Activated CD8-positive, alpha-beta memory T cell treated with anti-CD3 and anti-CD28 coated beads for 1 hour (primary cell): ENCODE results near the gene PCDHGB4.
"Not testable (repeated sequence)": the region's sequence is repeated elsewhere in the genome, so short reads cannot be mapped to it uniquely, and the experiment has no call there.

Experiments
- DNase-seq, 2 donors: peaks; one replicate each; pipeline ENCODE4 v3.0.0-alpha.2; 2020; ENCODE audit warnings: low read depth in 1 of 2; ENCODE audit errors: extremely low read depth in 1 of 2

The PCDHGB4 gene

DNA sequence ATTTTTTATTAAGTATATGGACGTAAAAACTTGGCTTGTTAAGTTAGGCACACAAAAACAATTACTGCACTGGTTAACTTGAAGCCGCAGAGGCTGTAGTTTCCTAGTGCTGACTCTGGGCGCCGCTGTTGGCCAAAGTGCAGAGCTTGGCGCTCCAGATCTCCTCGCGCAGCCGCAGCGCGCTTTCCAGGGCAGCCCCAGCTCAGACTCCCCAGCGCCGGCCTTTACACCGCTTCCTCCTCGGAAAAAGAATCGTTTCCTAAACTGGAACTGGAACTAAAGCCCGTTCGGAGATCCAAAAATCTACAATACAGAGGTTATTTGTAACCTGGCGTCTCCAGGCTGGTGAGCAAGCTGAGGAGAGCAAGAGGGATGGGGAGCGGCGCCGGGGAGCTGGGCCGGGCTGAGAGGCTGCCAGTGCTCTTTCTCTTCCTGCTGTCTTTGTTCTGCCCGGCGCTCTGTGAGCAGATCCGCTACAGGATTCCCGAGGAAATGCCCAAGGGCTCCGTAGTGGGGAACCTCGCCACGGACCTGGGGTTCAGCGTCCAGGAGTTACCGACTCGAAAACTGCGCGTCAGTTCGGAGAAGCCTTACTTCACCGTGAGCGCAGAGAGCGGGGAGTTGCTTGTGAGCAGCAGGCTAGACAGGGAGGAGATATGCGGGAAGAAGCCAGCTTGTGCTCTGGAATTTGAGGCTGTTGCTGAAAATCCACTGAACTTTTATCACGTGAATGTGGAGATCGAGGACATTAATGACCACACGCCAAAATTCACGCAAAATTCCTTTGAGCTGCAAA lies 10.5 kb downstream of the PCDHGB4 start, which contains the start of gene PCDHGB5:
Gene PCDHGB5, plus strand, starts transcription at position 192 of the 796 bp plus-strand sequence. Its CDS starts 181 bp downstream, at position 373.
- not testable (repeated sequence) for DNase-seq

GRCh38 chr5:141398608-141399007 lies 11.1 kb downstream of the PCDHGB4 start:
- DNase-seq, result no peak

DNA sequence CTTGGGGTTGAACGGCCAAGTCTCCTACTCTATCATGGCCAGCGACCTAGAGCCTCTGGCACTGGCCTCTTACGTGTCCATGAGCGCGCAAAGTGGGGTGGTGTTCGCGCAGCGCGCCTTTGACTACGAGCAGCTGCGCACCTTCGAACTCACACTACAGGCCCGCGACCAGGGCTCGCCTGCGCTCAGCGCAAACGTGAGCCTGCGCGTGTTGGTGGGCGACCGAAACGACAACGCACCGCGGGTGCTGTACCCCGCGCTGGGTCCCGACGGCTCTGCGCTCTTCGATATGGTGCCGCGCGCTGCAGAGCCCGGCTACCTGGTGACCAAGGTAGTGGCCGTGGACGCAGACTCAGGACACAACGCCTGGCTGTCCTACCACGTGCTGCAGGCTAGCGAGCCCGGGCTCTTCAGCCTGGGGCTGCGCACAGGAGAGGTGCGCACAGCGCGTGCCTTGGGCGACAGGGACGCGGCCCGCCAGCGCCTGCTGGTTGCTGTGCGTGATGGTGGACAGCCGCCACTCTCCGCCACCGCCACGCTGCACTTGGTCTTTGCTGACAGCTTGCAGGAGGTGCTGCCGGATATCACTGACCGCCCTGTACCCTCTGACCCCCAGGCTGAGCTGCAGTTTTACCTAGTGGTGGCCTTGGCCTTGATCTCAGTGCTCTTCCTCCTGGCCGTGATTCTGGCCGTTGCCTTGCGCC lies 12.2 kb downstream of the PCDHGB4 start:
- no peak for DNase-seq

GRCh38 chr5:141402553-141403243 lies 15.2 kb downstream of the PCDHGB4 start, which contains the start of gene PCDHGA9:
PCDHGA9 (plus strand) TSS chr5:141402778; CDS start chr5:141402953, 175 bp downstream.
- DNase-seq, result no peak

DNA sequence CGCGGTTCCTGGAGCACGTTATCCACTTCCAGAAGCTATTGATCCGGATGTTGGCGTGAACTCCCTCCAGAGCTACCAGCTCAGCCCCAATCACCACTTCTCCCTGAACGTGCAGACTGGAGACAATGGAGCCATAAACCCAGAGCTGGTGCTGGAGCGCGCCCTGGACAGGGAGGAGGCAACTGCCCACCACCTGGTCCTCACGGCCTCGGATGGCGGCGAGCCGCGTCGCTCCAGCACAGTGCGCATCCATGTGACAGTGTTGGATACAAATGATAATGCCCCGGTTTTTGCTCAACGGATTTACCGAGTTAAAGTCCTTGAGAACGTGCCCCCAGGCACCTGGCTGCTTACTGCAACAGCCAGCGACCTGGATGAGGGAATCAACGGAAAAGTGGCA lies 15.9 kb downstream of the PCDHGB4 start:
- DNase-seq, result no peak

DNA sequence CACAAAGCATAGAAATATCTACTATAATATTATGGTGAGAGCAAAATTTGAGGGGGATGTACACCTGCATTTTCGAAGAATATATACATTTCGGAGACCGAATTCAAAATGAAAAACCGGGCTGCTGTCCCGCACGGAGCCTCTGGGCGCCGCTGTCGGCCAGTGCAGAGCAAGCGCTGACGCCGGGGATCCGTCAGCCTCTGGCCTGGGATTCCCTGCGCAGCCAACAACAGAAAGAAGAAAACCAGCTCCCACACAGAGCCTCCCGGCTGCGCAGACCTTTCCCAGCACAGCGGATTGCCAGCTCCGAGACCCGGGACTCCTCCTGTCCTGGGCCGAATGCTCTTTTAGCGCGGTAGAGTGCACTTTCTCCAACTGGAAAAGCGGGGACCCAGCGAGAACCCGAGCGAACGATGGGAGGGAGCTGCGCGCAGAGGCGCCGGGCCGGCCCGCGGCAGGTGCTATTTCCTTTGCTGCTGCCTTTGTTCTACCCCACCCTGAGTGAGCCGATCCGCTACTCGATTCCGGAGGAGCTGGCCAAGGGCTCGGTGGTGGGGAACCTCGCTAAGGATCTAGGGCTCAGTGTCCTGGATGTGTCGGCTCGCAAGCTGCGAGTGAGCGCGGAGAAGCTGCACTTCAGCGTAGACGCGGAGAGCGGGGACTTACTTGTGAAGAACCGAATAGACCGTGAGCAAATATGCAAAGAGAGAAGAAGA lies 20.4 kb downstream of the PCDHGB4 start, which contains the start of gene PCDHGB6:
Gene PCDHGB6, plus strand, starts transcription at position 232 of the 716 bp plus-strand sequence. Its CDS starts 182 bp downstream, at position 414.
- not testable (repeated sequence) for DNase-seq

DNA sequence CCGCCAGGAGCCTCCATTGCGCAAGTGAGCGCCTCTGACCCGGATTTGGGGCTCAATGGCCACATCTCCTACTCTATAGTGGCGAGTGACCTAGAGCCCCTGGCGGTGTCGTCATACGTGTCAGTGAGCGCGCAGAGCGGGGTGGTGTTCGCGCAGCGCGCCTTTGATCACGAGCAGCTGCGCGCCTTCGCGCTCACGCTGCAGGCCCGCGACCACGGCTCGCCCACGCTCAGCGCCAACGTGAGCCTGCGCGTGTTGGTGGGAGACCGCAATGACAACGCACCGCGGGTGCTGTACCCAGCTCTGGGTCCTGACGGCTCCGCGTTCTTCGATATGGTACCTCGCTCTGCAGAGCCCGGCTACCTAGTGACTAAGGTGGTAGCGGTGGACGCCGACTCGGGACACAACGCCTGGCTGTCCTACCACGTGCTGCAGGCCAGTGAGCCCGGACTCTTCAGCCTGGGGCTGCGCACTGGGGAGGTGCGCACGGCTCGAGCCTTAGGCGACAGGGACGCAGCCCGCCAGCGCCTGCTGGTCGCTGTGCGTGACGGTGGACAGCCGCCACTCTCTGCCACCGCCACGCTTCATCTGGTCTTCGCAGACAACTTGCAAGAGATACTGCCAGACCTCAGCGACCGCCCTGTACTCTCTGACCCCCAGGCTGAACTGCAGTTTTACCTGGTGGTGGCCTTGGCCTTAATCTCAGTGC lies 22.3 kb downstream of the PCDHGB4 start:
- no peak for DNase-seq

DNA sequence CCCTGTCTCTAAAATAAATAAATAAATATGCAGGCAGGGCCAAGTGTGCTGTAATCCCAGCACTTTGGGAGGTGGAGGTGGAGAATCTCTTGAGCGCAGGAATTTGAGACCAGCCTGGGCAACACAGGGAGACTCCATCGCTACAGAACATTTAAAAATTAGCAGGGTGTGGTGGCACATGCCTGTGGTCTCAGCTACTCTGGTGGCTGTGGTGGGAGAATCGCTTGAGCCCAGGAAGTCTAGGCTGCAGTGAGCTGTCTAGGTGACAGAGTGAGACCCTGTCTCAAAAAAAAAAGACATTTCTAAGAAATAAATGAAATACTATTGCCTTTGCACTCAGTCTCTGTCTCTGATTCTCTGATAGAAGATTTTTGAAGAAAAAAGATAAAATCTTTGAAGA lies 24.1 kb downstream of the PCDHGB4 start:
- no peak for DNase-seq

DNA sequence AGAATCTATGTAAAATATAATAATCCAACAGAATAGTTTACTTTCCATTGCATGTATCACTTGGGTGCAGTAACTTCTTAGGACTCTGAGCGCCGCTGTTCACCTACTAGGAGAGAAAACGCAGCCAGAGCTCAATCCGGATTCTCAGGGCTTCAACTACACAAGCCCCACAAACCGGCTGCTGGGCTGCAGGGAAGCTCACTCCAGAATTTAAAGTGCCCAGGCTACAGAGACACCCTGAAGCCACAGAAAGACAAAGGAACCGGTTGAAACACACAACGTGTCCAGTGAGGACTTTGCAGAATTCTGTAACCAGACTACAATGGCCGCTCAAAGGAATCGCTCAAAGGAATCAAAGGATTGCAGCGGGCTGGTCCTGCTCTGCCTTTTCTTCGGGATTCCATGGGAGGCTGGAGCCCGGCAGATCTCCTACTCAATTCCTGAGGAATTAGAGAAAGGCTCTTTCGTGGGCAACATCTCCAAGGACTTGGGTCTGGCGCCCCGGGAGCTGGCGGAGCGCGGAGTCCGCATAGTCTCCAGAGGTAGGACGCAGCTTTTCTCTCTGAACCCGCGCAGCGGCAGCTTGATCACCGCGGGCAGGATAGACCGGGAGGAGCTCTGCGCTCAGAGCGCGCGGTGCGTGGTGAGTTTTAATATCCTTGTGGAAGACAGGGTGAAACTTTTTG lies 25.5 kb downstream of the PCDHGB4 start, which contains the start of gene PCDHGA10:
Gene PCDHGA10, plus strand, starts transcription at position 134 of the 686 bp plus-strand sequence. Its CDS starts 189 bp downstream, at position 323.
- DNase-seq, result peak in 1 of 2 donors; percentile 17

DNA sequence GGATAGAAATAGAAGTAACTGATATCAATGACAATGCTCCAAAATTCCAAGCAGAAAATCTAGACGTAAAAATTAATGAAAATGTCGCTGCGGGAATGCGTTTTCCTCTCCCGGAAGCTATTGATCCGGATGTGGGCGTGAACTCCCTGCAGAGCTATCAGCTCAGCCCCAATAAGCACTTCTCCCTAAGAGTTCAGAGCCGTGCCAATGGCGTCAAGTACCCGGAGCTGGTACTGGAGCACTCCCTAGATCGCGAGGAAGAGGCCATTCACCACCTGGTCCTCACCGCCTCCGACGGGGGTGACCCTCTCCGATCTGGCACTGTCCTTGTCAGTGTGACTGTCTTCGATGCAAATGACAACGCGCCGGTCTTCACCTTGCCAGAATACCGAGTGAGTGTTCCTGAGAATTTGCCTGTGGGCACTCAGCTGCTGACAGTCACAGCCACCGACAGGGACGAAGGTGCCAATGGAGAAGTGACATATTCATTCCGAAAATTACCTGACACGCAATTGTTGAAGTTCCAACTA lies 26.1 kb downstream of the PCDHGB4 start:
- DNase-seq, result no peak

GRCh38 chr5:141414548-141415274 lies 27.2 kb downstream of the PCDHGB4 start:
- DNase-seq, result not testable (repeated sequence)

DNA sequence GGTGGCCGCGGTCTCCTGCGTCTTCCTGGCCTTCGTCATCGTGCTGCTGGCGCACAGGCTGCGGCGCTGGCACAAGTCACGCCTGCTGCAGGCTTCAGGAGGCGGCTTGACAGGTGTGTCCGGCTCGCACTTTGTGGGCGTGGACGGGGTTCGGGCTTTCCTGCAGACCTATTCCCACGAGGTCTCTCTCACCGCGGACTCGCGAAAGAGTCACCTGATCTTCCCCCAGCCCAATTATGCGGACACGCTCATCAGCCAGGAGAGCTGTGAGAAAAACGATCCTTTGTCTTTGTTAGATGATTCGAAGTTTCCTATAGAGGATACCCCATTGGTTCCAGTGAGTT lies 27.7 kb downstream of the PCDHGB4 start:
- not testable (repeated sequence) for DNase-seq

DNA sequence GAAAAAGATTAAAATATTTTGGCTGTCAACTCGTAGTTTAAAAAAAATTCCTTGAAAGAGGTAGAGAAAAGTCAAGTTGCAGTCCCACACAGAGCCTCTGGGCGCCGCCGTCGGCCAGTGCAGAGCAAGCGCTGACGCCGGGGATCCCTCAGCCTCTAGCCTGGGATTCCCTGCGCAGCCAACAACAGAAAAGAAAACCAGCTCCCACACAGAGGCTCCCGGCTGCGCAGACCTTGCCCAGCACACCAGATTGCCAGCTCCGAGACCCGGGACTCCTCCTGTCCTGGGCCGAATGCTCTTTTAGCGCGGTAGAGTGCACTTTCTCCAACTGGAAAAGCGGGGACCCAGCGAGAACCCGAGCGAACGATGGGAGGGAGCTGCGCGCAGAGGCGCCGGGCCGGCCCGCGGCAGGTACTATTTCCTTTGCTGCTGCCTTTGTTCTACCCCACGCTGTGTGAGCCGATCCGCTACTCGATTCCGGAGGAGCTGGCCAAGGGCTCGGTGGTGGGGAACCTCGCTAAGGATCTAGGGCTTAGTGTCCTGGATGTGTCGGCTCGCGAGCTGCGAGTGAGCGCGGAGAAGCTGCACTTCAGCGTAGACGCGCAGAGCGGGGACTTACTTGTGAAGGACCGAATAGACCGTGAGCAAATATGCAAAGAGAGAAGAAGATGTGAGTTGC lies 30.1 kb downstream of the PCDHGB4 start, which contains the start of gene PCDHGB7:
Gene PCDHGB7, plus strand, starts transcription at position 184 of the 679 bp plus-strand sequence. Its CDS starts 183 bp downstream, at position 367.
- peak in 1 of 2 donors; percentile 35 for DNase-seq

GRCh38 chr5:141419074-141419880 lies 31.8 kb downstream of the PCDHGB4 start:
- DNase-seq, result no peak

DNA sequence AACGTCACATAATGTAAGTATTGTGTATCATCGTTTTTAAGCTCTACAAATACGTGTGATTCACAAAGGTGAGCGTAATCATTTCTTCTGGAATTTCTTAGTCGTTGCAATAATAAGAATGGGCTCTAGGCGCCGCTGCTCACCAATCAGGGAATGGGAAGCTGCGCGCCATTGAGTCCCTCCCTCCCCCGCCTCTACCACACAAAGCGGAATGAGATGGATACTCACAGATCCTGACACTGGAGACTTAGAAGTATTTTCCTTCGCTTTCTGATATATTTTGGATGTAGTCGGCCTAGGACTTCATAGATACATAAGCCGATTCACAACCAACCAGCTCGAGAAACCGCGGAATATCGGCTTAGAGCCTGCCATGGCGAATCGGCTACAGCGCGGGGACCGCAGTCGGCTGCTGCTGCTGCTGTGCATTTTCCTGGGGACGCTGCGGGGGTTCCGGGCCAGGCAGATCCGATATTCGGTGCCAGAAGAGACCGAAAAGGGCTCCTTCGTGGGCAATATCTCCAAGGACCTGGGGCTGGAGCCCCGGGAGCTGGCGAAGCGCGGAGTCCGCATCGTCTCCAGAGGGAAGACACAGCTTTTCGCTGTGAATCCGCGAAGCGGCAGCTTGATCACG lies 33.5 kb downstream of the PCDHGB4 start, which contains the start of gene PCDHGA11:
Gene PCDHGA11, plus strand, starts transcription at position 197 of the 634 bp plus-strand sequence. Its CDS starts 177 bp downstream, at position 374.
- no peak for DNase-seq

GRCh38 chr5:141421489-141421855 lies 34.0 kb downstream of the PCDHGB4 start:
- DNase-seq, result no peak
